GM12873 (cell line): ENCODE measurements around the gene MTA1.

ENCODE experiments used
- TF ChIP-seq, protein P1 (sequence below): IDR thresholded peaks from 2 replicates; pipeline ENCODE4 v1.5.1; 2012; ENCODE audit warnings: low read depth, mild to moderate bottlenecking, moderate library complexity, low read length, control low read depth; ENCODE audit not compliant: insufficient read depth; ENCODE audit errors: missing control alignments

The MTA1 gene

DNA sequence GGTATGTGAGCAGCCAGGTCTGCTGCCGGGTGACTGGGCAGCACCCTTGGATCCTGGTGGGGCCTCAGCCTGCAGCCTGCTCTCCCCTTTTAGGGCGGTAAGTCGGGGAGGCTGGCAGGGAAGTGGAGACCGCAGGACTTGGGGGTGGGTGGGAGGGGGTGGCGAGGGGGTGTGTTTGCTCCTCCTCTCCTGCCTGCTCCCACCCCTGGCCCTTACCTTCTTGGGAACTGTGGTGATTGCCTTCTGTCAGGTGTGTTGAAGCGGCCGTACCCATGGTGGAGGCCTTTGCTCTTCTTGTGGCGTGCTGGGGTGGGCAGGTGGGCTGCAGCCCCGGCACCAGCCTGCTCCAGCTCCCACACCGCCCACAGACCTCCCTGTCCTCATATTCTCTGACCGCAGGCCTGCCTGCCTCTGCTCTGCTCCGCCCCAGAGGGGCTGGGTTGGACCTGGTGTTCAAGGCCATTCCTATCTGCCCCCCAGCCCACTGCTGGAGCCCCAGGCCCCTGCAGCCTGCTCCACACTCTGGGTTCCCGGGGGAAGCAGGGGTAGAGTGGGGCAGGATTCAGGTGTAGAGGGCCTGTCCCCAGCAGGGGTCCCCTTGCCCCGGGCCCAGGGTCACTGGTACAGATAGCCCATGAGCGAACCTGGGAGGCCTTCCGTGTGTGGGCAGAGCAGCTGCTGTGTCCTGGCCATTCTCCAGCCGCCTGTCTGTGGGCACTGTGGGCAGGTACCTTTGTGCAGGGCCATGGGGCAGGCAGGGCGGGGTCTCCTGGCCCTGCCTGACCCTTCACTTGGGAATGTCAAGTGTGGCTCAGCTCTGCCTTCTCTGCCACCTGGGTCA lies 76.6 kb downstream of the MTA1 start:
- TF ChIP-seq, protein P1, sequence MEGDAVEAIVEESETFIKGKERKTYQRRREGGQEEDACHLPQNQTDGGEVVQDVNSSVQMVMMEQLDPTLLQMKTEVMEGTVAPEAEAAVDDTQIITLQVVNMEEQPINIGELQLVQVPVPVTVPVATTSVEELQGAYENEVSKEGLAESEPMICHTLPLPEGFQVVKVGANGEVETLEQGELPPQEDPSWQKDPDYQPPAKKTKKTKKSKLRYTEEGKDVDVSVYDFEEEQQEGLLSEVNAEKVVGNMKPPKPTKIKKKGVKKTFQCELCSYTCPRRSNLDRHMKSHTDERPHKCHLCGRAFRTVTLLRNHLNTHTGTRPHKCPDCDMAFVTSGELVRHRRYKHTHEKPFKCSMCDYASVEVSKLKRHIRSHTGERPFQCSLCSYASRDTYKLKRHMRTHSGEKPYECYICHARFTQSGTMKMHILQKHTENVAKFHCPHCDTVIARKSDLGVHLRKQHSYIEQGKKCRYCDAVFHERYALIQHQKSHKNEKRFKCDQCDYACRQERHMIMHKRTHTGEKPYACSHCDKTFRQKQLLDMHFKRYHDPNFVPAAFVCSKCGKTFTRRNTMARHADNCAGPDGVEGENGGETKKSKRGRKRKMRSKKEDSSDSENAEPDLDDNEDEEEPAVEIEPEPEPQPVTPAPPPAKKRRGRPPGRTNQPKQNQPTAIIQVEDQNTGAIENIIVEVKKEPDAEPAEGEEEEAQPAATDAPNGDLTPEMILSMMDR, result no peak

DNA sequence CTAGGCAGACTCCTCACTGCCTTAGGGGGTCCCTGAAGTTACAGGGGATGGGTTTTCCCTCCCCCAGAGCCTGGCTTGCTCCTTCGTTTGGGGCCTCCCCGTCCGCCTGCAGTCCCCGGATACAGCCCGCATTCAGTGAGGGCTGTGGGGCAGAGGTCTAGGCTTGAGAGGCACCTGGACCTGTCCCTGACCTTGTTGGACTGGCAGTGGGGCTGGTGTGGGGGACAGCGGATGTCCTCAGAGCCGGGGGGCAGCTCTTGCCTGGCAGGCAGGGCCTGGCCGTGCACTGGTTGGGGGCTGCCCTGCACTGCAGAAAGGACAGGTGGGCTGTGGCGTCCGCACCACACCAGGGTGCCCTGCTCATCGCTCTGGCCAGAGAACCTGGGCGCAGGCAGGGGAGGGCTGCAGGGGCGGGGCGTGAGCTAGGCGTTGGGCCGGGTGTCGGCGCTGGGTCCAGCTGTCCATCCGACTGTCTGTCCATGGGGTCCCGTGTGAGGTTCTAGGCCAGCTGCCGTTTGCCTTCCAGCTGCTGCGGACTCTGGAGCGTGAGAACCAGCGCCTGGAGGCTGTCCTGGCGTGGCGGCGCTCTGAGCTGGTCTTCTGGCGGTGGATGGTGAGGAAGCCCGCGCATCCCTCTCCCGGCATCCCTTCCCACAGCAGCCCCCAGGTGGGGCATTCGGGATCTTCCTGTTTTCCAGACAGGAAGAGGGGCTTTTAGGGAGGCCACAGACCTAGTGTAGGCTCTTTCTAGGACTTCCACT lies 77.4 kb downstream of the MTA1 start:
- TF ChIP-seq, protein P1, result no peak

- TF ChIP-seq, protein P1, result no peak
Measured at GRCh38 chr14:105497671-105498429, 78.2 kb downstream of the MTA1 start.

GRCh38 chr14:105498430-105499255 lies 79.0 kb downstream of the MTA1 start:
- TF ChIP-seq, protein P1, result no peak

GRCh38 chr14:105499256-105500035 lies 79.8 kb downstream of the MTA1 start:
- TF ChIP-seq, protein P1, result no peak

DNA sequence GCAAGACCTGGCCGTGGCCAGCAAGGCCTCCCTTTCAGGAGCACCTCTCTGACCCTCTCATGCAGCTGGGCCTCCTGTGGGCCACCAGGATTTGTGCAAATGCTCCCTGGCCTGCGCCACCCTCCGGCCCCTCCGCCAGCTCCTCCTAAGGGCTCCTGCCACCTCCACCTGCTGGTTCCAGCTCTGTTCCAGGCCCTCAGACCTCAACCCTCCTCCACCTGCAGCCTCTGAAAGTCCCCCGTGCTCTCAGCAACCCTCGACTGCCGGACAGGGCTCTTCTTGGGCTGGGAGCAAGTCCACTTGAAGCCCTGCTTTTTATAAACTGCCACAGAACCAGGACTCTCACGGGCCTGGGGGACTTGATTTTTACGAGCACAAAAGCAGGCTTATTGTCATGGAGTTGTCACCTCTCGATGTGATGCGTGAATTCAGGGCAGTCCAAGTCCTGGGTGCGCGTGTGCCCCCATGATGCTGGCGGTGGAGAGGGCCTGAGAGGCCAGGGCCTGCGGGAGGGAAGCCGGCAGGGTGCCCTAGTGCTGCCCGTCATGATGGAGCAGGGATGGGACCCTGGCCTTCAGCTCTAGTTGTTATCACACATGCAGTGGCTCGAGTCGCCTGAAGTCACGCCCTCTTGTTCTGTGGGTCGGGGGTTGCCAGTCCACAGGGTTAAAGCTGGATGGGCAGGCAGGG lies 80.6 kb downstream of the MTA1 start:
- TF ChIP-seq, protein P1, result no peak
